NCI-H1417 treated with DMSO at 0.1 percent for 48 hours (cell line): ENCODE measurements around the gene C2orf80.
"Not testable (repeated sequence)": the region's sequence is repeated elsewhere in the genome, so short reads cannot be mapped to it uniquely, and the experiment has no call there.

Source experiments
- DNase-seq: peaks from one replicate; lab custom pipeline; 2025; lab: John Stamatoyannopoulos, UW

Gene C2orf80

DNA sequence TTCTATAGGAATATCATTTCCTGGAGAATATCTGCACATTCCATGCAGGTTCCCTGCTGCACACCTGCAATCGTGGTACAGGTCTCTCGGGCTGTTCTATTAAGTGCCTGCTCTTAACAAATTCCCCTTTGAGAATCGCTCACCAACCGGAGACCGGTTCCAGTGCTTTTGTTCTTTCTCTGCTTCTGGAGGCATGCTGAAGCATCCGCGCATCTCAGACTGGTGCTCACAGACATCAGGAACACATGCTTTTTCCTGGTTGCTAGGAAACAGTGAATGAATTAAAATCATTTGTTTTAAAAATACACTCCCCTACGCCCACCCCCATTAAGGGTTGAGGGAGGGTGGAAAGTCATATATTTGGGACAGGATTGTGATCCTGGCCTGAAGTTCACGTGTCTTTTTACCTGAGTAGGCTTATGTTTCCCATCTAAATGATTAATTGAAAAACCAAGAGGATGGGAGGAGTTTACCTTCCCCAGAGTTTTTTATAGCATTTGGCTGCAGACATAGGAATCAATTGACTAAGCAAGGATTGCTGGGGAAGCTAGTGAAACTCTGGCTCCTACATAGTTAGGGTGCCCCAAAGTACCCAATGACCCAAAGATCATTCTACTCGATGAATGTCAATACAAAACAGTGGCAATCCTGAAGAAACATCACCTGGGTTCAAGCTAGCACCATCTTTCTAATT lies at the start of gene C2orf80:
TSS of gene C2orf80 (minus strand) at position 221 of the 694 bp plus-strand sequence. CDS start 3,044 bp downstream, outside the sequence.
- DNase-seq, result no peak

DNA sequence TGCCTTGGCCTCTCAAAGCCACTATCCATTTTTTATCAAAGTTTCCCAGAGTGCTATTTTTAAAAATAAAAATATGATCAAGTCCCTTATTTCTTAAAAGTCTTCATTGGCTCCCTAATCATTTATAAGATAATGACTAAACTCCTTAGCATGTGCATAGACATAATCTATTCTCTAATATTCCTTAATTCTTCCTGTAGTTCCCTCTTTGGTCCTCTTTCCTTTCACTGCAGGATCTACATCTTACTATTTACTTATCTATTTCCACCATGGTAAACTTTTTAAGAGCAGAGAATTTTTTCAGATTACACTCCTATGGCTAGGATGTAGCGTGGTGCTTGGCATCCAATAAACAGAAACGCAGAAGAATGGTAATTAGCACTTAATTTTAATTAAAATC lies 46.0 kb upstream of the C2orf80 start:
- DNase-seq, result no peak

GRCh38 chr2:208234786-208235185 lies 45.0 kb upstream of the C2orf80 start:
- DNase-seq, result no peak

- no peak for DNase-seq
These were observed 38.6 kb upstream of the C2orf80 start for GRCh38 chr2:208228476-208228875.

GRCh38 chr2:208227581-208228232 lies 37.9 kb upstream of the C2orf80 start:
- DNase-seq, result no peak

GRCh38 chr2:208224802-208225201 lies 35.0 kb upstream of the C2orf80 start:
- no peak for DNase-seq

DNA sequence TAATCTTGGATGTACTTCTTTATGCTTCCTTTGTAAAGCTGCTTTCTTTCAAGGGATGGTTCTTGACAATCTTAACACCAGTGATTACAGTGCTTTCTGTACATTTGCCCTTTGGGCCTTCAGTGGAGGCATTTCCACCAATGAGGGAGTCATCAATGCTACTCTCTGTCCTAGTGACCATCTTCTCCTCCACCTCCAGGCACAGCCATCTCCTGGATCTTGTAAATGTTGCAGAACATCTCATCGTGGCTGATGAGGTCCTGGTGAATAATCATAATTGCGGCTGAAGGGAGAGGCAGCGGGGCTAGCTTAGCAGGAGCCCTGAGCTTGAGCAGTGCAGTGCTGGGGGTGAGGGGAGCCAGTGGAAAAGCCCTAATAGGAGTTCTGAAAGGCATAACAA lies 32.5 kb upstream of the C2orf80 start:
- DNase-seq, result no peak

- not testable (repeated sequence) for DNase-seq
These were observed 32.0 kb upstream of the C2orf80 start for GRCh38 chr2:208221873-208222272.

GRCh38 chr2:208210688-208211451 lies 21.0 kb upstream of the C2orf80 start:
- no peak for DNase-seq

- no peak for DNase-seq
These were observed 18.7 kb upstream of the C2orf80 start for GRCh38 chr2:208208335-208209085.

DNA sequence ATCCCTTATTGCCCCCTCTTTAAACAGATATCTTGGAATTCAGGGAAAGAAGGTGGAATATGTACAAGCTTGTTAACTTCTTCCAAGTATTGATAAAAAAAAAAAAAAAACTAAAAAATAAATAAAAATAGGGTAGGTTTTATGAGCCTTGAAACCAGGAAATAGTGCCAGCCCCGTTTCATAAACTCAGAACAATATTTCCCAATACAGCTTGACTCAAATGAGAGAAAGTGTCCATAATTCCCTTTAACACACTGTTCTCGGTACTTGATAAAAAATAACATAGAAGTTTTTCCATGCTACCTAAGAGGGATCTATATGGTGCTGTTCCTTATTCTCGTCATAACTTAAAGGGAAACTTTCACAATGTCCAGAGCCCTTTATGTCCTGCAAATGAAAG lies 17.9 kb upstream of the C2orf80 start:
- no peak for DNase-seq

- no peak for DNase-seq
These were observed 14.3 kb upstream of the C2orf80 start for GRCh38 chr2:208204166-208204565.

- DNase-seq, result no peak
These were observed 5.7 kb upstream of the C2orf80 start for GRCh38 chr2:208195531-208195930.

DNA sequence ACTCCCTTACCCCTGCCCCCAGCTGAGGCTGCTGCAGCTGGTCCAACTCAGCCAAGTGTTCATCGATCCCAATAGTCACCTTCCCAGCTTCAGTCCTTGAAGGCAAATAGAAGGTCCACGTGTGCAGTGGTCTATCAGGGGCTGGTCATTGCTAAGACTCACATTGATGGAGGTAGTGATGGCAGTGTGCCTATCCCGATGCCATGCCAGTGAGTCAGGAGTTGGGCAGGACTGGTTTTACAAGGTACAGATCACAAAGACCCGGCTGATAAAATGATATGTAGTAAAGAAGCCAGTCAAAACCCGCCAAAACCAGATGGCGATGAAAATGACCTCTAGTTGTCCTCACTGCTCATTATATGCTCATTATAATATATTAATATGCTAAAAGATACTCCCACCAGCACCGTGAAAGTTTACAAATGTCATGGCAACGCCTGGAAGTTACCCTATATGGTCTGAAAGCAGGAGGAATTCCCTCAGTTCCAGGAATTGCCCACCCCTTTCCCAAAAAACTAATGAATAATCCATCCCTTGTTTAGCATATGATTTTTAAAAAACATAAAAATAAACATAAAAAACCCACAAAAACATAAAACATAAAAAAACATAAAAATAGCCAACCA lies 2.9 kb upstream of the C2orf80 start:
- no peak for DNase-seq

GRCh38 chr2:208189069-208189809 lies 591 bp downstream of the C2orf80 start:
- DNase-seq, result no peak

DNA sequence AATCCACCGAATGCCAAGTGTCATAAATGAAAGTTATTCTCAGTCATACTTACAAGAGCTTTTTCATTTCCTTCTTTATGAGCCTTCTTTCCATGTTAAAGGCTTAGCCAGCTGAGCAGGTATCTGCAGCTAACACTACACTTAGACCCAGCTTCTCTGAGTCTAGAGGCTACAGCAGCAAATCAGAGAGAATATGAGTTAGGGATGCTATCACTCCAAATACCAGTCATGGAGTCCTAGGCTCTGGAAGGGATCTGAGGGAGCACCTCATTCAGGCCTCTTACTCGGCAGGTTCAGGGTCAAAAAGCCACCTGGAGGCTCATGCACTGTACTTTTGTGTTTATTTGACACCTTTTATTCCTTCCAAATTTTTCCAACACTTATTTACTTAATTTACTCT lies 2.9 kb downstream of the C2orf80 start:
- DNase-seq, result no peak

- DNase-seq, result no peak
These were observed 3.4 kb downstream of the C2orf80 start for GRCh38 chr2:208186465-208186864.

DNA sequence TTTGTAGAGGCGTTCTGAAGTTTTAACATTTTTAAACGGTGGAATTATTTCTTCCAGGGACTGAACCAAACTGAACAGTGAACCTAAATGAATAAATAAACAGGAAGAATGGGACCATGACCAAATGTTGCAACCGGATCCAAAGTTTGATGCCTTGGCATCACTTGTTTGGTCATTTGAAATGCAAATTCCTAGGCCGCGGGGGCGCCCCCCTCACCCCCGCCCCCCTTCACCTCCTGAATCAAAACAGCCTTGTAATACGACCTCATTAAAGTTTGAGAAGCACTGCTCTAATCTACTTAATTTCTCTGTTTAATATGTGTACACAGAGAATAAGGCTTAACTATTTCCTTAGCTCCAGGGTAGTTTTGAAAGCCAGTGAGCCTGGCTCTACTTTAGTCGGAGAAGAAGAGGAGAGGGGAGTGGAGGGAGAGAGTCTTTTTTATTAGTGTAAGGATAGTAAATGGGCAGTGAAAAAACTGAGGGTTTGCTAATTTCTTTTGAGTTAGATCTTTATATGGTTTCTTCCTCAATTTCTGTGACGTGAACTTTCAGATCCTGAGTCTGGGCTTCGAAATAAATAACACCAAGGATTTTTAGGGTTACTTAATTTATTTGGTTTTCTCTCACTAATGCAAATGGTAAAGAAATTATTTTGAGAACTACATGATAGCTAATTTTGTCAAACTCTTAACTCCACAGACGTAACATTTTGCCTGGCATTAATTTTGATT lies 5.7 kb downstream of the C2orf80 start:
- no peak for DNase-seq

DNA sequence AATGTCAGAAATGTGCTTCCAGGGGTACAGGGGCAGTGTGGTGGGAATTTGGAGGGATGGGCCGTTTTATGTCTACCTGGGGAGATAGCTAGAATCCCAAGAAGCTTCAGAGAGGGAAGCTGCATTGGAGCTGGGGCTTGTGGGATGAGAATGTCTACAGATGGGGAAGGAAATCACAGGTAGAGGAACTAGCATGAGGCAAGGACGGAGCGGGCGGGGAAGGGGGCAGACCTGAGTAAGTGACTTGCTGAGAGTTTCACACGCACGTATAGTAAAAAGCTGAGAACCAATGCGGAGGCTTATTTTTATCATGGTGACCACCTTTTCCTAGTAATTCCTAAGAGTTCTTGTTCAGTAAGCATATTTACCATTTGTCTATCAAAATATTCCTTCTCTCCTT lies 6.3 kb downstream of the C2orf80 start:
- DNase-seq, result no peak

DNA sequence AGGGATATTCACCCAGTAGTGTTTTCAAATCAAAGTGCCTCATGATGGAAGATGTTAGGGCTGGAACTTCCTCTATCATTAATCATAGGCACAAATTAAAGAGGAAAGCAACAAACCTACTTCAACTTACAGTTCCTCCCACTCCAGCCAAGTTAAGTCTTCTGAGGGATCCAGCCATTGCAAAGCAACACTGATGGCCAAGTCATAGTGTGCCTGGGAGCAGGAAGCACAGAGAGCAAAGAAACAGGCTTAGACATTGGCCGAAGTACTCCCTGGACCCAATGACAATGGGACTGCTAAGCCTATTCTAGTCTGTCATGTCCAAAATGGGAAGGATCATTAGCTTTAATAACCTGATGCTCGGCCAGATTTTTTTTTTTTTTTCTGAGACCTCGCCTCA lies 7.0 kb downstream of the C2orf80 start:
- no peak for DNase-seq
